ENCODE results near the gene FBN2.
"Not testable (repeated sequence)": the region's sequence is repeated elsewhere in the genome, so short reads cannot be mapped to it uniquely, and the experiment has no call there.

The FBN2 gene

GRCh38 chr5:128402506-128402905 lies 135.5 kb downstream of the FBN2 start:
- 91% methylated on average over 1 of the region's 2 CpGs for WGBS
- peaks cover 17% of the 10 kb centered on the region; the same call in 1 of the 2 replicates for H3K36me3 ChIP-seq (ENCODE audit: insufficient read depth, low read length)
- no peak overlapping the region for H3K9ac ChIP-seq (ENCODE audit: low read depth, low read length)
- no peaks in the 10 kb centered on the region for H3K27me3 ChIP-seq (ENCODE audit: insufficient read depth, low read length)
- peaks cover 20% of the 10 kb centered on the region for H3K4me1 ChIP-seq (ENCODE audit: insufficient read depth, low read length)
- H3K4me3 ChIP-seq (ENCODE audit: low read length): no peak overlapping the region
- H3K27ac ChIP-seq (ENCODE audit: low read depth, low read length): no peak overlapping the region
- H3K9me3 ChIP-seq (ENCODE audit: insufficient read depth, low read depth, low read length): no peaks in the 10 kb centered on the region

- H3K36me3 ChIP-seq (ENCODE audit: insufficient read depth, low read length): peaks cover 14% of the 10 kb centered on the region; the same call in 1 of the 2 replicates
- not testable (repeated sequence) for H3K4me3 ChIP-seq (ENCODE audit: low read length); H3K27me3 ChIP-seq (ENCODE audit: insufficient read depth, low read length); H3K27ac ChIP-seq (ENCODE audit: low read depth, low read length); H3K4me1 ChIP-seq (ENCODE audit: insufficient read depth, low read length); H3K9ac ChIP-seq (ENCODE audit: low read depth, low read length); H3K9me3 ChIP-seq (ENCODE audit: insufficient read depth, low read depth, low read length)
- 98% methylated on average over 2 of the region's 2 CpGs for WGBS
Measured at GRCh38 chr5:128400766-128401165, 137.3 kb downstream of the FBN2 start.

- H3K4me1 ChIP-seq (ENCODE audit: insufficient read depth, low read length): peaks cover 10% of the 10 kb centered on the region; the same call in 1 of the 2 replicates
- WGBS: 100% methylated on average over 1 of the region's 1 CpG
- peaks cover 15% of the 10 kb centered on the region; the same call in 1 of the 2 replicates for H3K36me3 ChIP-seq (ENCODE audit: insufficient read depth, low read length)
- no peaks in the 10 kb centered on the region for H3K9me3 ChIP-seq (ENCODE audit: insufficient read depth, low read depth, low read length)
- no peak overlapping the region for H3K4me3 ChIP-seq (ENCODE audit: low read length)
- H3K27me3 ChIP-seq (ENCODE audit: insufficient read depth, low read length): no peaks in the 10 kb centered on the region
- no peak overlapping the region for H3K27ac ChIP-seq (ENCODE audit: low read depth, low read length)
- H3K9ac ChIP-seq (ENCODE audit: low read depth, low read length): no peak overlapping the region
Measured at GRCh38 chr5:128399111-128399510, 138.9 kb downstream of the FBN2 start.

DNA sequence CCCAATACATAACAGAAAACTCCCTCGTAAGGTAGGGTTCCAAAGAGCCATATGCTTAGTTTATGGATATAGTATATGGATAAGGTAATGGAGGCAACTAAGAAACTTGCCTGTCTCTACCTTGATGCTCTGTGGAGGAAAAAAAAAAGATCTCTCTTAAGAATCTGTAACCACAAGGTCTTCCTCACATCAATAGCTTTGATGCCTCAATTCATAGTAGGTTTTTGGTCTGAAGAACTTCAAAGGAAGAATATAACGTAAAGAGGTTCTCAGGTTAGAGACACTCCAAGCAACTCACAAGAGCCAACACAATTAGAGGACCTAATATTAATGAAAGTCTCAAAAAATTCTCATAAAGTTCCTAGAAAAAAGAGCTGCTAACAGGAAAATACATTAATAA lies 140.2 kb downstream of the FBN2 start:
- Histone ChIP-seq H3K4me1 (ENCODE audit: insufficient read depth, low read length) (peaks cover 6% of the 10 kb centered on the region; the same call in 1 of the 2 replicates), H3K9ac (ENCODE audit: low read depth, low read length) (no peak overlapping the region), H3K27me3 (ENCODE audit: insufficient read depth, low read length) (no peaks in the 10 kb centered on the region), H3K27ac (ENCODE audit: low read depth, low read length) (no peak overlapping the region), H3K36me3 (ENCODE audit: insufficient read depth, low read length) (peaks cover 20% of the 10 kb centered on the region; the same call in 1 of the 2 replicates), H3K4me3 (ENCODE audit: low read length) (no peak overlapping the region), H3K9me3 (ENCODE audit: insufficient read depth, low read depth, low read length) (no peaks in the 10 kb centered on the region)
- 86% methylated on average over 2 of the region's 2 CpGs for WGBS

- Histone ChIP-seq H3K4me1 (ENCODE audit: insufficient read depth, low read length) (no peaks in the 10 kb centered on the region), H3K27me3 (ENCODE audit: insufficient read depth, low read length) (peaks cover 2% of the 10 kb centered on the region; the same call in 1 of the 2 replicates), H3K36me3 (ENCODE audit: insufficient read depth, low read length) (peaks cover 40% of the 10 kb centered on the region; the same call in 1 of the 2 replicates), H3K4me3 (ENCODE audit: low read length) (no peak overlapping the region), H3K9ac (ENCODE audit: low read depth, low read length) (no peak overlapping the region), H3K9me3 (ENCODE audit: insufficient read depth, low read depth, low read length) (no peaks in the 10 kb centered on the region), H3K27ac (ENCODE audit: low read depth, low read length) (no peak overlapping the region)
- 92% methylated on average over 8 of the region's 8 CpGs for WGBS
Measured at GRCh38 chr5:128395073-128395472, 143.0 kb downstream of the FBN2 start.

DNA sequence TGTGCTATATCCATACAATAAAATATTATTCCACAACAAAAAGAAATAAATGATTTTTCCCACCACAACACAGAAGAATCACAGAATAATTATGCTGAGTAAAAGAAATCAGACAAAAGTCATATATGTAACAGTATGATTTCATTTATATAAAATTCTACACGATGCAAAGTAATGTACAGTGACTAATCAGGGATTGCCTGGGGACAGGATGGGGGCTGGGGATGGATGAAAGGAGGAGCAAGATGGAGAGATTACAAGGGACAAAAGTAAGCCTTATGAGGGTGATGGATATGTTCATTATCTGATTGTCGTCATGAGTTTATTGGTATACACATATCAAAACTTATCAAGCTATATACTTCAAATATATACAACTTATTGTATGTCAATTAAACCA lies 154.0 kb downstream of the FBN2 start:
- H3K9me3 ChIP-seq (ENCODE audit: insufficient read depth, low read depth, low read length): no peaks in the 10 kb centered on the region
- H3K27me3 ChIP-seq (ENCODE audit: insufficient read depth, low read length): peaks cover 28% of the 10 kb centered on the region
- peaks cover 8% of the 10 kb centered on the region; the same call in 1 of the 2 replicates for H3K36me3 ChIP-seq (ENCODE audit: insufficient read depth, low read length)
- no peak overlapping the region for H3K27ac ChIP-seq (ENCODE audit: low read depth, low read length)
- 100% methylated on average over 1 of the region's 2 CpGs for WGBS
- no peak overlapping the region for H3K9ac ChIP-seq (ENCODE audit: low read depth, low read length)
- no peak overlapping the region for H3K4me3 ChIP-seq (ENCODE audit: low read length)
- H3K4me1 ChIP-seq (ENCODE audit: insufficient read depth, low read length): peaks cover 8% of the 10 kb centered on the region; the same call in 1 of the 2 replicates

- H3K36me3 ChIP-seq (ENCODE audit: insufficient read depth, low read length): peaks cover 16% of the 10 kb centered on the region; the same call in 1 of the 2 replicates
- no peaks in the 10 kb centered on the region for H3K9me3 ChIP-seq (ENCODE audit: insufficient read depth, low read depth, low read length)
- H3K4me3 ChIP-seq (ENCODE audit: low read length): no peak overlapping the region
- H3K27ac ChIP-seq (ENCODE audit: low read depth, low read length): no peak overlapping the region
- peaks cover 8% of the 10 kb centered on the region; the same call in 1 of the 2 replicates for H3K4me1 ChIP-seq (ENCODE audit: insufficient read depth, low read length)
- 94% methylated on average over 3 of the region's 3 CpGs for WGBS
- H3K27me3 ChIP-seq (ENCODE audit: insufficient read depth, low read length): no peaks in the 10 kb centered on the region; the same call in 1 of the 2 replicates
- H3K9ac ChIP-seq (ENCODE audit: low read depth, low read length): no peak overlapping the region
Measured at GRCh38 chr5:128380337-128380736, 157.7 kb downstream of the FBN2 start.

- no CpG with 5 or more reads among the region's 1 CpG for WGBS
- Histone ChIP-seq H3K27me3 (ENCODE audit: insufficient read depth, low read length) (no peaks in the 10 kb centered on the region), H3K9me3 (ENCODE audit: insufficient read depth, low read depth, low read length) (no peaks in the 10 kb centered on the region), H3K36me3 (ENCODE audit: insufficient read depth, low read length) (peaks cover 31% of the 10 kb centered on the region), H3K27ac (ENCODE audit: low read depth, low read length) (no peak overlapping the region), H3K4me1 (ENCODE audit: insufficient read depth, low read length) (peaks cover 8% of the 10 kb centered on the region; the same call in 1 of the 2 replicates), H3K4me3 (ENCODE audit: low read length) (no peak overlapping the region), H3K9ac (ENCODE audit: low read depth, low read length) (no peak overlapping the region)
Measured at GRCh38 chr5:128378632-128379031, 159.4 kb downstream of the FBN2 start.

GRCh38 chr5:128378196-128378595 lies 159.8 kb downstream of the FBN2 start:
- Histone ChIP-seq H3K9ac (ENCODE audit: low read depth, low read length) (no peak overlapping the region), H3K4me3 (ENCODE audit: low read length) (no peak overlapping the region), H3K27me3 (ENCODE audit: insufficient read depth, low read length) (no peaks in the 10 kb centered on the region), H3K27ac (ENCODE audit: low read depth, low read length) (no peak overlapping the region), H3K36me3 (ENCODE audit: insufficient read depth, low read length) (peaks cover 35% of the 10 kb centered on the region), H3K4me1 (ENCODE audit: insufficient read depth, low read length) (peaks cover 8% of the 10 kb centered on the region; the same call in 1 of the 2 replicates), H3K9me3 (ENCODE audit: insufficient read depth, low read depth, low read length) (no peaks in the 10 kb centered on the region)
- 93% methylated on average over 2 of the region's 2 CpGs for WGBS

- 100% methylated on average over 1 of the region's 1 CpG for WGBS
- peaks cover 47% of the 10 kb centered on the region for H3K36me3 ChIP-seq (ENCODE audit: insufficient read depth, low read length)
Measured at GRCh38 chr5:128376577-128376976, 161.5 kb downstream of the FBN2 start.

DNA sequence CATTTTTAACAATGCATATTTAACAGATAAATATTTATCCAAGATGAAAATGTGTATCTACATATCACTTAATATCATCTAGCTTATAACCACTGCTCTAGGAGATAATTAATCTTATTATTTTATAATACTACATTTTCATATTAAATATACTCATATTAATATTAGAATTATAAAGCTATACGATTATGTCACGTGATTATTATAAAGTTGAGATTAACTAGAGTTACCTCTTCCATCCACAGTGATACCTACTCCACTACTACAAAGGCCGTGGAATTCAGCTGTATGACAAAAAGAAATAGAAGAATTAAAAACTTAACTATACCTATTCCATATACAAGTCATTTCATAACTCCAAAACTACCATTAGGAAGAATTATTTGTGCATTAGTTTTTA lies 171.9 kb downstream of the FBN2 start:
- H3K27ac ChIP-seq (ENCODE audit: low read depth, low read length): no peak overlapping the region
- H3K36me3 ChIP-seq (ENCODE audit: insufficient read depth, low read length): peaks cover 64% of the 10 kb centered on the region; the same call in 1 of the 2 replicates
- H3K27me3 ChIP-seq (ENCODE audit: insufficient read depth, low read length): no peaks in the 10 kb centered on the region
- no peak overlapping the region for H3K9ac ChIP-seq (ENCODE audit: low read depth, low read length)
- WGBS: no CpG with 5 or more reads among the region's 3 CpGs
- peaks cover 2% of the 10 kb centered on the region; the same call in 1 of the 2 replicates for H3K4me1 ChIP-seq (ENCODE audit: insufficient read depth, low read length)
- no peaks in the 10 kb centered on the region for H3K9me3 ChIP-seq (ENCODE audit: insufficient read depth, low read depth, low read length)
- no peak overlapping the region for H3K4me3 ChIP-seq (ENCODE audit: low read length)

More at GRCh38 chr5:128376577-128376976, 161.5 kb downstream of the FBN2 start:
- Histone ChIP-seq H3K4me3 (ENCODE audit: low read length) (no peak overlapping the region), H3K9me3 (ENCODE audit: insufficient read depth, low read depth, low read length) (no peaks in the 10 kb centered on the region), H3K9ac (ENCODE audit: low read depth, low read length) (no peak overlapping the region), H3K4me1 (ENCODE audit: insufficient read depth, low read length) (peaks cover 8% of the 10 kb centered on the region; the same call in 1 of the 2 replicates), H3K27ac (ENCODE audit: low read depth, low read length) (no peak overlapping the region), H3K27me3 (ENCODE audit: insufficient read depth, low read length) (no peaks in the 10 kb centered on the region)

GRCh38 chr5:128362370-128362769 lies 175.7 kb downstream of the FBN2 start:
- no peak overlapping the region for H3K4me3 ChIP-seq (ENCODE audit: low read length)
- 76% methylated on average over 3 of the region's 4 CpGs for WGBS
- H3K4me1 ChIP-seq (ENCODE audit: insufficient read depth, low read length): peaks cover 12% of the 10 kb centered on the region; the same call in 1 of the 2 replicates
- H3K9me3 ChIP-seq (ENCODE audit: insufficient read depth, low read depth, low read length): no peaks in the 10 kb centered on the region
- H3K27ac ChIP-seq (ENCODE audit: low read depth, low read length): no peak overlapping the region
- no peak overlapping the region for H3K9ac ChIP-seq (ENCODE audit: low read depth, low read length)
- peaks cover 35% of the 10 kb centered on the region; the same call in 1 of the 2 replicates for H3K36me3 ChIP-seq (ENCODE audit: insufficient read depth, low read length)
- H3K27me3 ChIP-seq (ENCODE audit: insufficient read depth, low read length): no peaks in the 10 kb centered on the region
